Ovary (tissue), 3 donors: ENCODE measurements around the gene NCOA3.

Source experiments
- CTCF ChIP-seq, 3 donors: fragments of 450-650 bp in 2 of 3; fragments of 200-600 bp in 1 of 3; IDR thresholded peaks; one replicate each; pipeline versions ENCODE4 v1.5.1 to v1.8.0; 2016 to 2022; ENCODE audit warnings: antibody characterized with exemption in 3 of 3, mild to moderate bottlenecking in 1 of 3
- EP300 ChIP-seq: sonication (generic); formaldehyde crosslinking; IDR thresholded peaks from one replicate; pipeline ENCODE4 v1.6.1; 2017; ENCODE audit warnings: antibody characterized with exemption
- POLR2A ChIP-seq: fragments of 450-650 bp; IDR thresholded peaks from one replicate; pipeline ENCODE4 v1.6.1; 2017; ENCODE audit warnings: antibody characterized with exemption, mild to moderate bottlenecking, moderate library complexity
- donor health status: DM: no; HTN: no; CAD: no.

- TF ChIP-seq CTCF (IDR thresholded peaks at IDR 0.05) (no peak), POLR2A (no peak), EP300 (no peak)
Observed at GRCh38 chr20:47614703-47615309, 113.1 kb downstream of the NCOA3 start.
